ENCODE data around the gene NRTN. TPM values are rescaled to one million over a fixed set of nuclear protein-coding genes. Genes with fewer than 3 reads are reported as not detected.
A peak's percentile ranks its signal among the peaks of the same experiment; 100 is the strongest.

Gene NRTN
- total and polyA plus RNA-seq, 2 of the 13 experiments (the other 11 are each of a cell fraction or from before 2014, with no cell fraction given), result 4.1 to 5.3 TPM

DNA sequence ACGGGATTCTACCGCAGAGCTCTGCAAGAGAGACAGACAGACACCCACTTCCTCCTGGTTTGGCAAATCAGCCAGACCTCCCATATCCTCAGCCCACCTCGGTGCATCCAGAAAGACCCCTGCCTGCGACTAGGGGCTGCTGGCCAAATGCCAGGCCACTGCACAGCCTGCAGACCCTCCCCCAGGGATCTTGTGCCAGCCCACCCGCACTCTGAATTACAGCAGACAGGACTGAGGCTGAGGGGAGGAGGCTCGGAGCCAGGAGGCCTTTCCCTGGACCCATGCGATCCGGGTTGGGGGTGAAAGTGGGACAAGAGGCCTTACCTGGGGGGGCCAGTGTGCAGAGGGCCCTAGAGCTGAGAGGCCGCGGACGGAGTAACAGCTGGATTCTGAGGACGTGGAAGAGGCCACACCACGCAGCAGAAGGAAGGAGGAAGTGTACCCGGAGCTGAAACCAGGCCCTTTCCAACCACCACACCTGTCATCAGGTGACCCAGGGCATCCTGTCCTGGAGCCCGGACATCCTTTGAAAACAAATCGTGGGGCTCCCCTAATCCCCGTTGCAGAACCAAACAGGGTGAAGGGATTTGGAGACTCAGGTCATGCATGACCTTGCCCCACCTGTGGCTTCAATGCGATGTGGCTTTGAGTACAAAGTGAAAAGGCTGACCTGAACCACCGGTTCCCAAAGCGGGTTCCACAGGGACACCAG, 33.6 kb downstream of the NRTN start (continued):
- peak; percentile 41 for TF ChIP-seq SPEN (CRISPR knock-in tag; IDR thresholded peaks at IDR 0.05; ENCODE audit: low read depth)
- no peak for TF ChIP-seq EP300 (IDR thresholded peaks at IDR 0.05; ENCODE audit: low read depth in 2 of 2, low read length in 2 of 2)
- TF ChIP-seq EP300 (CRISPR knock-in tag; IDR thresholded peaks at IDR 0.05; ENCODE audit: borderline replicate concordance), result no peak
- no peak for TF ChIP-seq ATRX (CRISPR knock-in tag; IDR thresholded peaks at IDR 0.05; ENCODE audit: borderline replicate concordance)
- peak; percentile 61; the same call in 1 of the 2 replicates for TF ChIP-seq ATF7-NPFF (CRISPR knock-in tag; IDR thresholded peaks at IDR 0.05; ENCODE audit: low read depth)
- no peak for TF ChIP-seq ISL2 (CRISPR knock-in tag; IDR thresholded peaks at IDR 0.05)
- TF ChIP-seq, protein P1, sequence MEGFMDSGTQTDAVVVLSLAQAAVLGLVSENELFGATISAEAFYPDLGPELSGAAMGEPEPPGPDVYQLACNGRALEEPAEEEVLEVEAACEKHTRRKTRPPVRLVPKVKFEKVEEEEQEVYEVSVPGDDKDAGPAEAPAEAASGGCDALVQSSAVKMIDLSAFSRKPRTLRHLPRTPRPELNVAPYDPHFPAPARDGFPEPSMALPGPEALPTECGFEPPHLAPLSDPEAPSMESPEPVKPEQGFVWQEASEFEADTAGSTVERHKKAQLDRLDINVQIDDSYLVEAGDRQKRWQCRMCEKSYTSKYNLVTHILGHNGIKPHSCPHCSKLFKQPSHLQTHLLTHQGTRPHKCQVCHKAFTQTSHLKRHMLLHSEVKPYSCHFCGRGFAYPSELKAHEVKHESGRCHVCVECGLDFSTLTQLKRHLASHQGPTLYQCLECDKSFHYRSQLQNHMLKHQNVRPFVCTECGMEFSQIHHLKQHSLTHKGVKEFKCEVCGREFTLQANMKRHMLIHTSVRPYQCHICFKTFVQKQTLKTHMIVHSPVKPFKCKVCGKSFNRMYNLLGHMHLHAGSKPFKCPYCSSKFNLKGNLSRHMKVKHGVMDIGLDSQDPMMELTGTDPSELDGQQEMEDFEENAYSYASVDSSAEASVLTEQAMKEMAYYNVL (CRISPR knock-in tag; IDR thresholded peaks at IDR 0.05; ENCODE audit: borderline replicate concordance), result 0 out of 2 replicates have a peak, but pooled peaks have one; percentile 20
- no peak for TF ChIP-seq ZFP41 (CRISPR knock-in tag; IDR thresholded peaks at IDR 0.05; ENCODE audit: borderline replicate concordance)
- TF ChIP-seq ZNF792 (CRISPR knock-in tag; IDR thresholded peaks at IDR 0.05), result no peak
- TF ChIP-seq BORCS8-MEF2B (CRISPR knock-in tag; IDR thresholded peaks at IDR 0.05), result peak; percentile 36; the same call in 1 of the 2 replicates
- peak; percentile 9; the same call in 1 of the 2 replicates for TF ChIP-seq SAFB2 (CRISPR knock-in tag; IDR thresholded peaks at IDR 0.05; ENCODE audit: borderline replicate concordance, low read depth)
- no peak for TF ChIP-seq ZKSCAN1 (IDR thresholded peaks at IDR 0.05; ENCODE audit: low read length)
- TF ChIP-seq ZNF17 (CRISPR knock-in tag; IDR thresholded peaks at IDR 0.05), result no peak
- no peak for TF ChIP-seq ZNF878 (CRISPR knock-in tag; IDR thresholded peaks at IDR 0.05)
- 0 out of 2 replicates have a peak, but pooled peaks have one; percentile 8 for TF ChIP-seq PHF20 (CRISPR knock-in tag; IDR thresholded peaks at IDR 0.05)
- no peak for TF ChIP-seq ZIK1 (CRISPR knock-in tag; IDR thresholded peaks at IDR 0.05; ENCODE audit: borderline replicate concordance, low read depth)
- TF ChIP-seq ZNF382 (CRISPR knock-in tag; IDR thresholded peaks at IDR 0.05; ENCODE audit: borderline replicate concordance), result no peak
- TF ChIP-seq REXO4 (CRISPR knock-in tag; IDR thresholded peaks at IDR 0.05; ENCODE audit: borderline replicate concordance), result no peak
- 0 out of 2 replicates have a peak, but pooled peaks have one; percentile 3 for TF ChIP-seq KDM3A (CRISPR knock-in tag; IDR thresholded peaks at IDR 0.05; ENCODE audit: low read depth)
- TF ChIP-seq JARID2 (CRISPR knock-in tag; IDR thresholded peaks at IDR 0.05; ENCODE audit: insufficient replicate concordance), result no peak
- 0 out of 2 replicates have a peak, but pooled peaks have one; percentile 16 for TF ChIP-seq SALL2 (CRISPR knock-in tag; IDR thresholded peaks at IDR 0.05)
- TF ChIP-seq IRF9 (CRISPR knock-in tag; IDR thresholded peaks at IDR 0.05; ENCODE audit: borderline replicate concordance), result no peak; the same call in 1 of the 2 replicates
- TF ChIP-seq ZBTB34 (CRISPR knock-in tag; IDR thresholded peaks at IDR 0.05), result 0 out of 2 replicates have a peak, but pooled peaks have one; percentile 22
- 0 out of 2 replicates have a peak, but pooled peaks have one; percentile 49 for TF ChIP-seq ZNF451 (CRISPR knock-in tag; IDR thresholded peaks at IDR 0.05)
- TF ChIP-seq MED1 (CRISPR knock-in tag; IDR thresholded peaks at IDR 0.05), result 0 out of 2 replicates have a peak, but pooled peaks have one; percentile 15
